Dermis microvascular lymphatic vessel endothelial cell (primary cell): ENCODE results near the gene HIGD1C. TPM values are rescaled to one million over a fixed set of nuclear protein-coding genes. Genes with fewer than 3 reads are reported as not detected.
"Not testable (repeated sequence)": the region's sequence is repeated elsewhere in the genome, so short reads cannot be mapped to it uniquely, and the experiment has no call there.

Experiments used
- DNase-seq, 2 donors: peaks; one replicate each; pipeline versions ENCODE4 v3.0.0 to v3.0.0-alpha.2; 2010; ENCODE audit warnings: low read depth in 2 of 2
- total RNA-seq: library from RNA; depleted of rRNA; stranded (reverse); fragments of >200 nt; gene quantifications from 2 replicates; pipeline ENCODE4 v1.2.1, GENCODE V29; 2014

The HIGD1C gene
- total RNA-seq, 1 donor from 2014 or later, result not detected

DNA sequence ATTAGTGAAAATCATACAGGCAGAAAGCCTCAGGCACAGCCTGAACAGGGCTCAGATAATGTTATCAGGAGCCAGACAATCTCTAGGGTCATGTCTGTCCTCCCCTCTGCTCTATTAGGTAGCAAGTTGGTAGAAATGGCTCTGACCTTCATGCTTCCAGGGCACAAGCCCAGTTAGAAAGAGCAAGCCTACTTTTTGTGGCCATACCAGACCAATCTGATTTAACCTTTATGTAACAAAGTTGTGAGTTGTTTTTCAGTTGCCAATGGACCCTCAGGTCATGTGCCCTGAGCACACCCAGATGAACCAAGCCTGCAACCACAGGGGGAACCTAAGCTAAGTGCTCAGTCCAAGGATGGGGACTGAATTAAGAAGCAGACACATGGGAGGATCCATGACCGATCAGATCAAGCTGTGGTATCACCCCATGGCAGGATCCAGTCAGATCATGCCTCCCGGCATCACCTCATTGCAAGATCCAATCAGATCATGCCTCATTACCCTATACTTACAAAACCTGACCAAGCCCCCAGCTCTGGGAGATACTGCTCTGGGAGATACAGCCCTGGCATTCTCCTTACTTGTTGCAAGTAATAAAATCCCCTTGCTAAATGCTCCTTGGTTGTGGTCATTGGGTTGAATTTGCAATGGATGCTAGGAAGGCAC, 18.8 kb upstream of the HIGD1C start:
- DNase-seq, result no peak

DNA sequence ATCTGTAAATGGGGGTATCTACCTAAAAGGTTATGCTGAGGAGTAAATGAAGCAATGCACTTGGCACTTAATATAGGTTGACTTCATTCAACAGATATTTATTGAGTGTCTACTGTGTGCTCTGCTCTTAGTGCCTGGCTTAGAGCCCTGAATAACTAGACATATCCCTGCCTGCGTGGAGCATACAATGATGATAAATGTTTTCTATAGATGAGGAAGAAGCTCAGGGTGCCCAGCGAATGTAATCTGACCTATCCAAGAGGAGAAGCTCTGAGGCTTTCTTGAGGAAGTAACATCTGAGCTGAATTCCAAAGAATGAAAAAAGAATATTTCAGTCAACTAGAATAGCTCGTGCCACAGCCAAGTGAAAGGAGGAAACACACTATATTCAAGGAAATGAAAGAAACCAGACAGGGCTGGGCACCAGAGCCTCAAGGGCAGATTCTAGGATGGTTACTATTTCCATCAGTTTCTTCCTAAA, 17.9 kb upstream of the HIGD1C start:
- peak in 1 of 2 donors; percentile 12 for DNase-seq

DNA sequence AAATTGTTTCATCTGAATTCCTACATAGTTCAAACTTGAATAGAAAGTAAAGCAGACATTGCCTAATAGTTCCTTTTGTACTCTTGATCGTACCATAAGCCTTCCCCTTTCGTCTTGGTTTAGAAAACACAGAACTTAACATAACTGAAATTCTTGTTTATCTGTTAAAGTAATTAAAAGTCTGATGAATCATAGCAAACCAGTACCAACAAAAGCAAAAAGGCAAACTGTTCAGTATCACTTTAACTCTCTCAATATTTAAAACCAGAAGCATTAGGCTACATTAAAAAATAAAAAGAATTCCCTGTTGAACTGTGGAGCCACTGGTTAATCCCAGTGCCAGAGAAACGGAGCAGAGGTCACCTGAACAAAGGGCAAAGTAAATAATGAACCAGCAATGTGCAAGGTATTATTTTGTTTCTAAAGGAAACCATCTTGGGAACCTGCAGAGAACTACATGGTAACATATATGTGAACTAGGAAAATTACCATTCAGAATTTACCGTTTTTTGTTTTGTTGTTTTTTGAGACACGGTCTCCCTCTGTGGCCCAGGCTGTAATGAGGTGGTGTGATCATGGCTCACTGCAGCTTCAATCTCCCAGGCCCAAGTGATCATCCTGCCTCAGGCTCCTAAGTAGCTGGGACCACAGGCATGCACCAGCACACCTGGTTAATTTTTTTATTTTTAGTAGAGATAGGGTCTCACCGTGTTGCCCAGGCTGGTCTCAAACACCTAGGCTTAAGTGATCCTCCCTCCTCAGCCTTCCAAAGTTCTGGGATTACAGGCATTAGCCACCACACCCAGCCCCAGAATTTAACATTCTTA, 17.1 kb upstream of the HIGD1C start:
- DNase-seq, result no peak

DNA sequence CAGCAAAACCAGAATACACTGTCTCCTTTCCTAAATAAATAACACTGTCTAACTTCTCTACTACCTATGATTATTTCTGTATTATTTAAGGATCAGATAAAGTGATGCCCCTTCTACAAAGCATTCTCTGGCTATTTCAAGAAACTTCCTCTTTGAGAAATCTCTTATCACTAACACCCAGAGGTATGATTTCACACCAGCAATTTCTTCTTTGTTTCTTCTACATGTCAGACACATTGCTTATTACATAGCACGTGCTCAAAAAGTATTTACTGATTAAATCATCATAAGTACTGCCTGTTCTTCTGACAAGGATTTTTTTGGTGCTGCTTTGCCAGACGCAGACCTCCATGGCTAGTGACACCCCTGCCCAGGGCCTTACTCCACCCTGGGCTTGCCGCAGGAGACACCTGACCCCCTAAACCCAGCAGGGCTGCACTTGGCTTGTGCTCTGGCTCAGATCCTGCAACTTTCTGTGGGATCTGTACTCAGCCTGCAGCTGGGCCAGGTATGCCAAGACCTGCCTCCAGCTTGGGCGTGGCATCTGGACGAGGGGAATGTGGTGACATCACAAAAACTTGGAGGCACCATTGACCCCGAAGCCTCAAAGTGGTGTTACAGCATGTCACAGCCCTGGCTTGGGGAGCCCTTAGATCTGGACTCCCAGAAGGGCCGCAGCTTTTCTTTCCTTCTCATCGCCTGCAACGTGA, 15.4 kb upstream of the HIGD1C start:
- DNase-seq, result no peak

DNA sequence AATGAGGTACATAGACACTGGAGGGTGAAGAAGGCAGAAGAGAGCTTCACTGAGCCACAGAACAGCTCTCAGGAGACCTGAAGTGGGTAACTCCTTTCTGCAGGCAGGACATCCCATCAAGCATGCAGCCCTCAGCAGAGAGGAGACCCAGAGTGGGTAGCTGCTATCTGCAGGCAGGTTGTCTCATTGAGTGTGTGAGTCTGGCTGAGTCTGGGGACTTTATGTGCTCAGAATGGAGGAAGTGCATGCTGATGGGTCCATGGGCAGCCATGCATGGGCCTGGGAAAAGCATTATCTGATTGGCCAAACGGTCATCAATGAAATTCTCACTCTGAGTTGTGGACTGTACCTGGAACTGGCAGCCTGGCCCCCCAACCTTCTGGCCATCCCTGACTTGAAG, 14.7 kb upstream of the HIGD1C start:
- DNase-seq, result no peak

DNA sequence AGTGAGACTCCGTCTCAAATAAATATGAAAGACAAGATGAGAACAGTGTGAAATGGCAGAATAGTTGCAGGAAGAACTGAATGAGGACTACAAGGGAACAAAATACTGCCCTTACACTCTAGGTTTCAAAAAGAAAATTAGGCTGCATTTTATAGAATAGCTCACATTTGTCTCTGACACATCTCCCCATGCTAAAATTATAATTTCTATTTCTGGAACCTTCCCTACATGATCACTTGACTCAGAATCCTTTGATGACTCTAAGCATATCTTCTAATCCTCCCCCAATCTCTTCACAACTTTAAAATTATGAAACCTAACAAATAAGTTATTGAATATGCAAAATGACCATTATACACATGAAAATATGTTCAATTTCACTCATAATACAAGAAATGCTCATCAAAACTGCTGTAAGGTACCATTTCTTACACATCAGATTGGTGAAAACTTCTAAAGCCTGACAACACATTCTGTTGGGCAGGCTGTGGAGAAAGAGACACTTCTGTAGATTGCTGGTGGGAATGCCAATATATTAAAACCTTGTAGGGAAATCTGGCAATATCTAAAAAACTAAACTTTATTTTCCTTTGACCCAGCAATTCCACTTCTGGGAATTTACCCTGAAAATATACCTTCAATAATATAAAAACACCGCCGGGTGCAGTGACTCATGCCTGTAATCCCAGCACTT, 4.3 kb upstream of the HIGD1C start:
- no peak for DNase-seq

DNA sequence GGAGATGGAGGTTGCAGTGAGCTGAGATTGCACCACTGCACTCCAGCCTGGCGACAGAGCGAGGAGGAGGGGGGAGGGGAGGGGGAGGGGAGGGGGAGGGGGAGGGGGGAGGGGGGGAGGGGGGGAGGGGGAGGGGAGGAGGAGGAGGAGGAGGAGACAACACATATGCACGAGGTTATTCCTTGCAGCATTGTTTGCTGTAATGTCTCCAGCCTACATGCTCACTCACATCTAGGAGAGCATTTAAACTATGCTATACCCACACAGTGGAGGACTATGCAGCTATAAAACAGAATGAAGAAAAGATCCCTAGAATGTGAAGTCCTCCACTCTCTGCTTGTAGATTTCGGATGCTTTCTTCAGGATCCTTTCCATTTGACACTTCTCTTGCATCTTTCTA, 3.5 kb upstream of the HIGD1C start:
- no peak for DNase-seq

DNA sequence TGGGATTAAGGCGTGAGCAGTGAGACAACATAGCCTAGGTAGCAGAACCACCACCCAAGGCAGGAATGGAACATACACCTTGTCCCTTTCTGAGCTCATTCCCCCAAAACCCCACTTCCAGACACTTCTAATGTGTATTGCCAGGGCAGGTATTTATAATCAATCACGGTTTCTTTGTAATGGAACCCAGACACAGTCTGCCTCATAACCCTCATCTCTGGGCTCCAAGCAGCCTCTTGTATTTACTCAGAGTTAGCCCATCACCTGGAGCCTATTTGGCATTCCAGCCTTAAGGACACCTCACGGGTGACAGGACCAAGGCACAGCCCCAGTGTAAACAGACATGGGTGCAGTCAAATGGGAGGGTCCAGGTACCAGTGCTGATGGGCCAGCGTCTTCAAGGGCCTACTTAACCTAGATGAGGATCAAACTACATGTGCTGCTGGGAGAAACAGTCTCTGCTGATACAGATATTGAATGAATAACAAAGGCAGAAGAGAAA, 2.5 kb upstream of the HIGD1C start:
- no peak for DNase-seq

DNA sequence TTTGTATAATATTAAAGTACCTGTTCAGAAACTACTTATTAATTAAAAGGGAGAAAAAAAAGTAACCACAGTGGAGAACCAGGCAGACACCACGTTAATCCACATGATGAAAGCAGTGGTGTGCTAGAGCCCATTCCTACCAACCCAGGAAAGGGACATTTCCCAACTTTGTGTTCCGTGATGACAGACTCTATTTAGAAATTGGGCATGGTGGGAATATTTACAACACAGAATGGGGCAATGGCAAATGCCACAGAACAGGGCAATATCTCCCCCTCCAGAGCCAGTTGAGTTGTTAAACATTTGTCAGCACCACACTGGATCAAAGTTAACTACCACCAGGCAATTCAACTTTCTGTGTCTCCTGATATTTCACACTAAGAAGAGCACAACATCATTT, 1.2 kb upstream of the HIGD1C start:
- DNase-seq, result no peak

DNA sequence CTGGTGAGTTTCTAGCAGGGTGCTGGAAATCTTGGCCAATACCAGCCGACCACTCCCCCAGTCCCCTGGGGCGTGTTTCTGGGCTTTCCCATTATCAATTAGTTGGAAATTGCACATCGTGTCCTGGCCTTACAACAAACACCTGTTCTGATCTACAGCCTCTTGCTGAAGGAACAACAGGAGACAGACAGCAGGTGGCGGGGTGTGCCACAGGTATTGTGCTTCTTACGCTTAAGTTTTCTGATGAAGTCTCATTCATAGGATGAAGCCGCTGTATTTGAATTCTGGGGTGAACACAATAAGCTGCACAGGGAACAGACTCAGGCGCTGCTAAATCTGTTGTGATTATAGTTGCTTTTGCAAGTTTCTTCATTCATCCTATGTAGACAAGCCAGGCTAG, 703 bp downstream of the HIGD1C start:
- no peak for DNase-seq

DNA sequence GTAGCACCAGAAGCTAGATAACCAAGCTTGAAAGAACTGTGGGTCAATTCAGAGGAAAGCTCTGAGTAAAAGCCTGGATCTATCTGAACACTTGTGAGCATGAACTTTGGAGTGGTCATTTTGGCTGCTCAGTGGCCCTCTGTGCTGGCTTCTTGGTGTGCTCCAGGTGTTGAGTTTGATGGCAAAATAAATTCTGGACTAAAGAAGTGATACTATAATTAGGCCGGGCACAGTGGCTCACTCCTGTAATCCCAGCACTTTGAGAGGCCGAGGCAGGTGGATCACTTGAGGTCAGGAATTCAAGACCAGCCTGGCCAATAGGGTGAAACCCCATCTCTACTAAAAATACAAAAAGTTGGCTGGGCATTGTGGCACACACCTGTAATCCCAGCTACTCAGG, 2.4 kb downstream of the HIGD1C start:
- DNase-seq, result not testable (repeated sequence)

DNA sequence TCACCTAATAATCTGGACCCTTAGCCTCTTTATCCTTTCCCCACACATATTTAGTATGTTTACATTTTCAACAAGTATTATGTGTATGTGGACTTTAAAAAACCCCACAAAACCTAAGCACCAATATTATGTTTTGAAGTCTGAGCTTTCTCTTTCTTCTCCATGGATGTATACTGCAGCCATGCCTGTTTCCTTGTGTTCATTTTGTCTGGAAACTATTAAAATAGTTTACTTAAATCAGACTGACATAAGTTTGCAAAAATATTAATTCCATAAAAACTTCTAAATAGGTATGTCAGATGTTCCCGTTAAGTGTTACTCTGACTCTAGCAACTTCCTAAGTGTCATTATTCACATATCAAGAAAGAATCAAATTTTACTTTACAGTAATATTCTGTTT, 2.9 kb downstream of the HIGD1C start:
- no peak for DNase-seq

DNA sequence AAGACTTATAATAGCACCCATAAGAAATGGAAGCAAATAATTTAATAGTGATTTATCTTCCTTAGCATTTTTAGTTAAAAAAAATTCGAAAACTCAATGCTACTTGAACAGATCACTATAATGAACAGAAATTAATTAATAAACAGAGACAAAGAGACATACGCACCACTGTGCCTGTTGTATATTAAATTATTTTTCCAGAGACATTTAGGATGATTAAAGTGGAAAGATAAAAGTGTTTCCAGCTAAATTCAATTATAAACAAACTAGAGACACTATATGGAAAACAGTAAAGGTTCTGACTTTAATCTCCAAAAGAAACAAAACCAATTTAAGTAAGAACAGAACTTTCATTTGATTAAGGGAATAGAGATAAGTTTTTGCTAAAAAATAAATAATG, 3.4 kb downstream of the HIGD1C start:
- no peak for DNase-seq

DNA sequence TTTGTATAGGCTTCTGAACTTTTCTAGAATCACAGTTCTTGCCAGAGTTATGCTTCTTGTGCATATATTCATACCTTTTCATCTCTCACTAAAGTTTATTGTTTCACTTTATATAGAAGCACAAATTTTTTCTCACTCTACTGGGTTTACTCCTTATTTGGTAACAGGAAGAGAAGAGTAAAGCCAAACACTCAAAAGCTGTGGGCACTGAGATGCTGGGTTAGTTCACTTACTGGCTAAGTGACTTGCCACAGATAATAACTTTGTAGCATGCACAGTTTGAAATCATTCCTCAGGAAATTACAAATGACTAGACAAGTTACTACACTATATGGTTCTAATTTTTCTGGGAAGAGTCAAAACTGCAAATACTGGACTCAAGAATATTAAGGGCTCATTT, 7.8 kb downstream of the HIGD1C start:
- DNase-seq, result no peak

DNA sequence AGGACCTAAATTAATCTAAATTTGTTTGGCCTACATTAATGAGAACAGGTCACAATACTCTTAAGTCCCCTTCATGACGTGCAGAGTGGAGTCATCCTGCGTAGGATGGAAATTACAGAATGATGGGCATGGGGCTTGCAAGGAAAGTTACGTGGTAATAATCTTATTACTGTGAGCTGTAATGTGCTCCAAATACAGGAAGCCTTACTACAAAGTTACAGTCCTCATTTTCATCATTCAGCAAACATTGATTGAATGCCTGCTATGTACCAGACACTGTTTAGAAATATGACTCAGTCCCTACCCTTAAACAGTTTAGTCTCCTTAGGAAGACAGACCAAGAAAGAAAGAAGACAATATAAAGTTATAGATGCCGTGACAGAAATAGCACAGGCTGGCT, 9.4 kb downstream of the HIGD1C start:
- DNase-seq, result no peak

DNA sequence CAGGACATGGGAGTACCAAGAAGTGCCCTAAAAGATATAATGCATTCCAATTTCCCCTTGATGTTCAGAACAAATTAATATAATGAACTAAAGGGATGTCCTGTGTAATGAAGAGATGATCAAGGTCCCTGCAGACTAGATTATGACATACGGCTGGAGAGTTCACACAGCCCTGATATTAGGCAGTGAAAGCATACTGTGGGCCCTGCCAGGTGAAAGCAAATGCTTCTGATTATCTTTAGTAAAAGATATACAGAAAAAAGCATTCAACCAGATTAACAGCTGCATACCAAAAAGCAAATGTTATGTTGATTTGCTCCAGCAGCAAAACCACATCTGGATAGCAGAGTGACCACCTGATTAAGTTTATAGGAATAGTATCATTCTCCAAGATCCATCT, 12.1 kb downstream of the HIGD1C start:
- no peak for DNase-seq

DNA sequence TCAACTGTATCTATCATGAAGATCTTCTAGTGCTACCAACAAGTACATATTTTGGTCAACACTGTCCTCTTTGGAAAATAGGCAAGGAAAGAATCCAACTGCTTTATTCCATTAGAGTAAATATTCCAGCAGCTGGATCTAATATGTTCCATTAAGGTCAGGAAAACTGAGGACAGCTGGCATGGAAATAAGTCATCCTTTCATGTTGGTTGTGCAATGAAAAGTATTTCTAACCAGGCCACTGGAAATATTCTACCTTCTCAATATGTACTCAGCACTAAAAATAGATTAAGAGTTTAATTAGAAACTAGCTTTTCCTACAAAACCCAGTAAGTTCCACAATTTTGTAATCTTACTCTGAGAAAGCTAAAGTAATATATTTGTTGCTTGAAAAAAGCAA, 19.6 kb downstream of the HIGD1C start:
- DNase-seq, result no peak

DNA sequence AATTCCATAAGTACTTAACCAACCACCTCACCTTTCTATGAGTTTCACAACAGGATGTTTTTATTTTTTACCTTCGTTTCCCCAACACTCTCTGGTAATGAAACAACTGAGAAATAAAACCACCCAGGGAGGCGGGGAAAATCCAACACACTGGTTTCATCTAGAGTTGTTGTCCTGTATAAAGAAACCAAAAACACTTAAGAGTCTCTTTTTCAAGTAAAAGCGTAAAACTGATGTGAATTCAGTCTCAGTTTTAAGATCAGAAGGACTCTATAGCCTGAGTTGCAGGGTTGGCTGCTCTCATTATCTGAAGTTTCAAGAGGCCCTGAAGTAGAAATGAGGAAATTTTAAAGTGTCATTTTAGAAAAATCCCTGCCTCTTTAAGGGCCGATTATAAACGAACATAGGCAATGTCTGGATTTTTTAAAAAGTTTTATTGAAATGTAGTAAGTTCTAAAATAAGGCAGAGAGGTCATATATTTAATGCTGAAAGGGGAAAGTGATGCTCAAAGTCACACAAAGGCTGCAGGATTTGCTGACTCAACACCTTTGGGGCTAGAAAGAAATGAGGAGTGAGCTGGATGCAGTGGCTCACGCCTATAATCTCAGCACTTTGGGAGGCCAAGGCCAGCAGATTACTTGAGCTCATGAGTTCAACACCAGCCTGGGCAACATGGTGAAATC, 27.2 kb downstream of the HIGD1C start:
- DNase-seq, result no peak

DNA sequence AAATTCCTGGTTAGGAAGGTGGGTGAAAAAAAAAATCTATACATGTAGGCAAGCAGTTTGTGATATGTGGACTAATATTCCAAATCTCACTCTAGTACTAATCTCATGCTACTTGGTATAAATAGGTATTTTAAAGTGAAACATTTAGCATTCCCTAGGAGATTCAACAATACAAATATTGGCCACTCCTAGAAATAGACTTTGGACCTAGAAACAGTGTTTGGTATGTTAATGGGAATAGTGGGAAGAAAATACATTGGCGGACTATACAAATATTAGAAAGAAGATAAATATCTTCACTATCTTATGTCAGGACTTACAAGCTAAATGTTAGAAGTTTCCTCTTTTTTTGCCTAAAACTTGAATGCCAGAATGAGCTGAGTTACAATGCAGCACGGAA, 28.2 kb downstream of the HIGD1C start:
- DNase-seq, result no peak

DNA sequence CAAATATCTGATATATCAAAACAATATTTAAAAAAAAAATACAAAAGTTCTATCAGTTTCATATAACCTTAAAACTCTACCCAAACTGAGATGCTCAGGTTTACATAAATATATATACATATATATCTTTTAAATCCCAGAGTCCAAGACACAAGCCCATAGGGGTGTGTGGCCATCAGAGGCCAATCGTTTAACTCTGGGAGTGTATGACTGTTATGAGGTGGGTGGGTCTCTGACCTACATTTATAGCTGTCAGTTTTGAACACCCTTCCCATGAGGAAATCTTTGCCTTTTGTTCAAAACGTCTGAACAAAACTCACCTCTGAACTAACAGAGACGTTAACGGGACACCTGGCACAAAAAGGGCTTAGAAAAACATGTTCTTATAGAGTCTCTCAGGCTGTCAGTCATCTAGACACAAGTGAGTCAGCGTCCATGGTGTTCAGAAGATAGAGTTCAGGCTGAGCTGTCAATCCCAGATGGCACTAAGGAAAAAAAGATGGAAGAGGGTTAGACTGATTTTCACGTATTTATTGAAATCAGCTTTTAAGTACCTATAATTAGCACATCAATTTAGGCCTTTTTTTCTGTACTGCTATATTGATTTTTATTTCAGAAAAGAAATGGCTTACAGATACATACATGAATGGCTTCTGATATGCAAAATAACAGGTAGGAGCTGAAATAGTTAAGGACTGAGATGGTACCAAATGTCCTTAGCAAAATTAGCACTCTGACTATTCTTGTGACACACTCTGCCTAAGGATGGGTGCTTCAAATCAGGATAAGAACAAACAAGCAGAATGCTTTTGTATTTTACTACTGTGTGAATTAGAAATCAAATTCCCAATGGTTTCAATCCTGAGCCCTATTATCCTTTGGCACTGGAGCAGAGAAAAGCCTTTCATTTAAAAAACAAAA, 29.2 kb downstream of the HIGD1C start:
- DNase-seq, result peak in 1 of 2 donors; percentile 88
